Measurements from ENCODE around the gene MAST4. TPM values are rescaled to one million over a fixed set of nuclear protein-coding genes. Genes with fewer than 3 reads are reported as not detected.

Gene MAST4
- total RNA-seq, 1 donor from 2014 or later: 56.9 TPM

GRCh38 chr5:67061511-67061910 lies 465.3 kb downstream of the MAST4 start:
- no peak for ATAC-seq
- no peaks in the 10 kb centered on the region for H3K9me3 ChIP-seq
- no peak overlapping the region for H3K4me3 ChIP-seq
- DNase-seq: no peak
- TF ChIP-seq, protein P1, sequence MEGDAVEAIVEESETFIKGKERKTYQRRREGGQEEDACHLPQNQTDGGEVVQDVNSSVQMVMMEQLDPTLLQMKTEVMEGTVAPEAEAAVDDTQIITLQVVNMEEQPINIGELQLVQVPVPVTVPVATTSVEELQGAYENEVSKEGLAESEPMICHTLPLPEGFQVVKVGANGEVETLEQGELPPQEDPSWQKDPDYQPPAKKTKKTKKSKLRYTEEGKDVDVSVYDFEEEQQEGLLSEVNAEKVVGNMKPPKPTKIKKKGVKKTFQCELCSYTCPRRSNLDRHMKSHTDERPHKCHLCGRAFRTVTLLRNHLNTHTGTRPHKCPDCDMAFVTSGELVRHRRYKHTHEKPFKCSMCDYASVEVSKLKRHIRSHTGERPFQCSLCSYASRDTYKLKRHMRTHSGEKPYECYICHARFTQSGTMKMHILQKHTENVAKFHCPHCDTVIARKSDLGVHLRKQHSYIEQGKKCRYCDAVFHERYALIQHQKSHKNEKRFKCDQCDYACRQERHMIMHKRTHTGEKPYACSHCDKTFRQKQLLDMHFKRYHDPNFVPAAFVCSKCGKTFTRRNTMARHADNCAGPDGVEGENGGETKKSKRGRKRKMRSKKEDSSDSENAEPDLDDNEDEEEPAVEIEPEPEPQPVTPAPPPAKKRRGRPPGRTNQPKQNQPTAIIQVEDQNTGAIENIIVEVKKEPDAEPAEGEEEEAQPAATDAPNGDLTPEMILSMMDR (IDR thresholded peaks at IDR 0.05): no peak
- H3K27me3 ChIP-seq (ENCODE audit: low read depth): no peaks in the 10 kb centered on the region
- intact Hi-C loops (cut with DNase I): no loop called here
- no peak overlapping the region for H3K27ac ChIP-seq
- peaks cover 13% of the 10 kb centered on the region for H3K4me1 ChIP-seq
- H3K36me3 ChIP-seq: no peaks in the 10 kb centered on the region

GRCh38 chr5:67063055-67063454 lies 466.9 kb downstream of the MAST4 start:
- Histone ChIP-seq H3K9me3 (no peaks in the 10 kb centered on the region), H3K4me1 (peaks cover 13% of the 10 kb centered on the region), H3K36me3 (no peaks in the 10 kb centered on the region), H3K27ac (no peak overlapping the region), H3K27me3 (ENCODE audit: low read depth) (no peaks in the 10 kb centered on the region), H3K4me3 (no peak overlapping the region)
- DNase-seq (no peak), ATAC-seq (no peak)
- intact Hi-C loops (cut with DNase I): no loop called here
- TF ChIP-seq, protein P1 (IDR thresholded peaks at IDR 0.05): no peak

DNA sequence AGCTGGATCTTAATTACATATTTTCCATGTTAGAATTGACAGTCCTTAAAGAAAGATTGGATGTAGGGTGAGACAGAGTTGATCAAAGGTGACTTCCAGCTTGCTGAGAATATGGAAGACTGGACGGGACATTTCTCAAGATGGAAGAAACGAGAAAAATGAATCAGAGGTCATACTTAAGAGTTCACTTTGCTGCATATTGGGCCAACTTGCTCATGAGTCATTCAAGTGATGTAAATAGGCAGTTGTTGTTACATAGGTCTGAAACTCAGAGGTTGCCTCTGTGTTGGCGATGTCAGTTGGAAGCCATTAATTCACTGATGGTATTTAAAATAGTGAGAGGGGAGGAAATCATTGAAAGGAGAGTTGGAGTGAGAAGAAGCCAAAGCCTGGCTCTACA lies 467.6 kb downstream of the MAST4 start:
- Histone ChIP-seq H3K4me1 (peaks cover 13% of the 10 kb centered on the region), H3K27me3 (ENCODE audit: low read depth) (no peaks in the 10 kb centered on the region), H3K9me3 (no peaks in the 10 kb centered on the region), H3K36me3 (no peaks in the 10 kb centered on the region), H3K27ac (no peak overlapping the region), H3K4me3 (no peak overlapping the region)
- intact Hi-C loops (cut with DNase I): no loop called here
- DNase-seq: no peak
- TF ChIP-seq, protein P1 (IDR thresholded peaks at IDR 0.05): no peak
- ATAC-seq: no peak

GRCh38 chr5:67065237-67065636 lies 469.0 kb downstream of the MAST4 start:
- H3K27ac ChIP-seq: no peak overlapping the region
- no peak for ATAC-seq
- H3K4me1 ChIP-seq: peaks cover 7% of the 10 kb centered on the region
- DNase-seq: no peak
- no peak overlapping the region for H3K4me3 ChIP-seq
- intact Hi-C loops (cut with DNase I): no loop called here
- H3K36me3 ChIP-seq: no peaks in the 10 kb centered on the region
- no peaks in the 10 kb centered on the region for H3K9me3 ChIP-seq
- TF ChIP-seq, protein P1 (IDR thresholded peaks at IDR 0.05): no peak
- H3K27me3 ChIP-seq (ENCODE audit: low read depth): no peaks in the 10 kb centered on the region

DNA sequence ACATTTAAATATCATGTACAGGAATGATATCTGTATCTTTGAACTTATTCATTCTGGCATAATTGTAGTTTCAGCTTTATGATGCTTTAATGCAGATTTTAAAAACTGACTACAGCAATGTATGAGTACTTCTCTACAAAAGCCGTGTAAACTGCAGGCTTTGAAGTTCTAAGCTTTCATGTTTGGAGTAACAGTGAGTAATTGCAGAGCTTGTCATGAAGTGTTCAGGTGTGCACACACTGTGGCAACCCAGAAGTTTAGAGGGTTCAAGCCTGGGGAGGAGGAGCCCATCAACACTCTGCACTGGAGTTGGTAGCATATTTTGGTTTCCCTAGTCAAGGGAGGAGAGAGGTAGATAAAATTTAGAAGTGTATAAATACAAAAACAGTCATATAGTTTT lies 469.5 kb downstream of the MAST4 start:
- Histone ChIP-seq H3K27ac (no peak overlapping the region), H3K4me3 (no peak overlapping the region), H3K9me3 (no peaks in the 10 kb centered on the region), H3K36me3 (no peaks in the 10 kb centered on the region), H3K27me3 (ENCODE audit: low read depth) (no peaks in the 10 kb centered on the region), H3K4me1 (peaks cover 7% of the 10 kb centered on the region)
- ATAC-seq (no peak), DNase-seq (no peak)
- intact Hi-C loops (cut with DNase I): no loop called here
- TF ChIP-seq, protein P1 (IDR thresholded peaks at IDR 0.05): no peak

GRCh38 chr5:67066815-67067214 lies 470.6 kb downstream of the MAST4 start:
- no peaks in the 10 kb centered on the region for H3K27me3 ChIP-seq (ENCODE audit: low read depth)
- TF ChIP-seq, protein P1 (IDR thresholded peaks at IDR 0.05): no peak
- DNase-seq (no peak), ATAC-seq (no peak)
- H3K36me3 ChIP-seq: no peaks in the 10 kb centered on the region
- H3K27ac ChIP-seq: no peak overlapping the region
- no peaks in the 10 kb centered on the region for H3K9me3 ChIP-seq
- H3K4me1 ChIP-seq: peaks cover 7% of the 10 kb centered on the region
- no peak overlapping the region for H3K4me3 ChIP-seq
- intact Hi-C loops (cut with DNase I): no loop called here
